HepG2 (cell line): ENCODE data around the gene ZFYVE28. TPM values are rescaled to one million over a fixed set of nuclear protein-coding genes. Genes with fewer than 3 reads are reported as not detected.
A peak's percentile ranks its signal among the peaks of the same experiment; 100 is the strongest.

Experiments
- ATAC-seq: fragments of 200-7000 bp; cut with Tn5 transposase; 3 replicates; pipeline ENCODE4 v1.9.1; 2020; ENCODE audit warnings: mild to moderate bottlenecking, moderate library complexity
- BruUV-seq: library from RNA; stranded (reverse); fragments of 400-500 nt; replicated peaks from 2 replicates; lab custom pipeline; 2021; lab: Mats Ljungman, UMichigan
- CTCF ChIA-PET: fragments of 300-600 bp; formaldehyde crosslinking; extraction: SDS; loops from one replicate; lab custom pipeline; 2021; ENCODE audit warnings: low total read pairs, inconsistent platforms, low intra/inter-chr PET ratio; lab: Yijun Ruan, JAX
- POLR2A ChIA-PET: fragments of 350-600 bp; sonication (Branson Sonifier 250); formaldehyde crosslinking; loops from one replicate; lab custom pipeline; 2020; ENCODE audit warnings: antibody characterized with exemption, inconsistent platforms; lab: Yijun Ruan, JAX
- DNase-seq: peaks from one replicate; pipeline ENCODE4 v3.0.0-alpha.2; 2015; ENCODE audit warnings: low spot score
- FAIRE-seq: peaks from 3 replicates; lab custom pipeline; 2011; peaks lifted over from hg19 to GRCh38; lab: Jason Lieb, UNC
- H2AFZ ChIP-seq: one replicate; pipeline ENCODE4 v1.6.1; 2011; ENCODE audit warnings: low read length, inconsistent platforms
- H3K27ac ChIP-seq: fragments of 300-600 bp; 3 replicates; pipeline ENCODE4 v1.8.0; 2011; ENCODE audit warnings: mixed run types, mild to moderate bottlenecking, mixed read lengths, low read length, inconsistent platforms; ENCODE audit not compliant: insufficient read depth; ENCODE audit errors: extremely low read length
- H3K27me3 ChIP-seq, 2 experiments: fragments of 200-600 bp in 1 of 2; 2 replicates in 1 of 2; 3 replicates in 1 of 2; pipeline versions ENCODE4 v1.6.0 to v1.8.0; 2011; ENCODE audit warnings: low read length in 2 of 2, mild to moderate bottlenecking in 2 of 2, moderate library complexity in 2 of 2, inconsistent platforms in 1 of 2; ENCODE audit not compliant: insufficient read depth in 2 of 2, control insufficient read depth in 1 of 2
- H3K36me3 ChIP-seq, 2 experiments: fragments of 200-600 bp in 1 of 2; replicated peaks in 1 of 2; 2 replicates in 1 of 2; 3 replicates in 1 of 2; pipeline versions ENCODE4 v1.5.1 to v1.8.0; 2011; ENCODE audit warnings: low read length in 2 of 2, inconsistent platforms in 1 of 2; ENCODE audit not compliant: insufficient read depth in 2 of 2, control insufficient read depth in 1 of 2
- H3K4me1 ChIP-seq: 2 replicates; pipeline ENCODE4 v1.5.1; 2012; ENCODE audit warnings: low read length, inconsistent platforms; ENCODE audit not compliant: insufficient read depth
- H3K4me2 ChIP-seq: 2 replicates; pipeline ENCODE4 v1.6.0; 2011; ENCODE audit warnings: low read depth, low read length, inconsistent platforms
- H3K4me3 ChIP-seq, 3 experiments: fragments of 200-600 bp in 1 of 3; sonication (generic), shearing (Covaris generic) in 1 of 3; replicated peaks in 1 of 3; 2 replicates each; pipeline ENCODE4 v1.5.1; 2011 to 2016; ENCODE audit warnings: low read length in 3 of 3, inconsistent platforms in 2 of 3, low read depth in 2 of 3, mild to moderate bottlenecking in 2 of 3, control low read depth in 1 of 3, mixed read lengths in 1 of 3; ENCODE audit not compliant: insufficient read depth in 1 of 3
- H3K79me2 ChIP-seq: one replicate; pipeline ENCODE4 v1.6.1; 2011; ENCODE audit warnings: low read length, inconsistent platforms; ENCODE audit not compliant: insufficient read depth
- H3K9ac ChIP-seq: 2 replicates; pipeline ENCODE4 v1.6.0; 2011; ENCODE audit warnings: mild to moderate bottlenecking, low read depth, low read length, inconsistent platforms; ENCODE audit not compliant: insufficient read depth
- H3K9me3 ChIP-seq: 2 replicates; pipeline ENCODE4 v1.5.1; 2012; ENCODE audit warnings: mild to moderate bottlenecking, low read length
- H4K20me1 ChIP-seq: 2 replicates; pipeline ENCODE4 v1.6.0; 2011; ENCODE audit warnings: inconsistent platforms, mild to moderate bottlenecking, low read length, moderate library complexity; ENCODE audit not compliant: insufficient read depth
- DR1 ChIP-seq: sonication (generic); formaldehyde crosslinking; IDR thresholded peaks from 2 replicates; pipeline ENCODE4 v1.8.0; 2021; ENCODE audit warnings: mild to moderate bottlenecking, missing genetic modification reagents, inconsistent platforms
- HOXA7 ChIP-seq: sonication (generic); formaldehyde crosslinking; IDR thresholded peaks from 2 replicates; pipeline ENCODE4 v1.8.1; 2022; ENCODE audit warnings: mild to moderate bottlenecking, missing genetic modification reagents, moderate library complexity
- PCBP1 ChIP-seq: fragments of 200-400 bp; formaldehyde crosslinking; IDR thresholded peaks from 2 replicates; pipeline ENCODE4 v1.6.1; 2017; ENCODE audit warnings: mild to moderate bottlenecking, low read depth, low read length, borderline replicate concordance
- REL ChIP-seq: sonication (generic); formaldehyde crosslinking; conservative IDR thresholded peaks from 2 replicates; pipeline ENCODE4 v1.8.0; 2022; ENCODE audit warnings: mild to moderate bottlenecking, missing genetic modification reagents, moderate library complexity
- ZC3H4 ChIP-seq: sonication (generic); formaldehyde crosslinking; IDR thresholded peaks from 2 replicates; pipeline ENCODE4 v1.4.0; 2020; ENCODE audit warnings: missing genetic modification reagents, borderline replicate concordance
- ZNF230 ChIP-seq: sonication (generic); formaldehyde crosslinking; IDR thresholded peaks from 2 replicates; pipeline ENCODE4 v1.4.0; 2020; ENCODE audit warnings: mild to moderate bottlenecking, missing genetic modification reagents
- ZNF510 ChIP-seq: sonication (generic); formaldehyde crosslinking; IDR thresholded peaks from 2 replicates; pipeline ENCODE4 v1.4.0; 2020; ENCODE audit warnings: low read depth, mild to moderate bottlenecking, missing genetic modification reagents
- WGBS: methylation state at CpG from one replicate; pipeline ENCODE4 v1.1.6; 2017; ENCODE audit warnings: low lambda C conversion rate; 5-methylcytosine and 5-hydroxymethylcytosine counted together
- in situ Hi-C: cut with HindIII; loops from 2 replicates; pipeline ENCODE4 v1.10.0; 2017; ENCODE audit warnings: low pct_unique_long_range_greater_than_20kb; ENCODE audit not compliant: extremely low pct_ligation_motif_present
- intact Hi-C: fragments of 100-400 bp; cut with micrococcal nuclease; formaldehyde crosslinking; loops from one replicate; pipeline ENCODE4 v1.10.0; 2022; ENCODE audit not compliant: unreplicated experiment
- polyA plus RNA-seq, 8 experiments: library from polyadenylated mRNA; depleted of rRNA in 3 of 8; stranded (reverse) in 7 of 8; unstranded in 1 of 8; fragments of >200 nt; fragmentation: Illumina TruSeq in 4 of 8; extraction: Trizol in 4 of 8; gene quantifications; 2 replicates each; pipeline versions ENCODE4 v1.2.1 to v1.2.3, GENCODE V29; 2011 to 2016; ENCODE audit warnings: low read depth in 4 of 8, missing spikeins in 1 of 8, mixed read lengths in 1 of 8; ENCODE audit not compliant: insufficient read depth in 1 of 8
- total RNA-seq, 5 experiments: library from RNA; depleted of rRNA; stranded (reverse); fragments of >200 nt; fragmentation: Illumina TruSeq; extraction: Trizol; gene quantifications; 2 replicates each; pipeline ENCODE4 v1.2.3, GENCODE V29; 2016; ENCODE audit warnings: low read depth in 1 of 5
- TF ChIP-seq, protein P1 (sequence below): sonication (generic); formaldehyde crosslinking; IDR thresholded peaks from 2 replicates; pipeline ENCODE4 v1.4.0; 2020; ENCODE audit warnings: low read depth, mild to moderate bottlenecking, missing genetic modification reagents

The ZFYVE28 gene
- total and polyA plus RNA-seq, 2 of the 13 experiments (the other 11 are each of a cell fraction or from before 2014, with no cell fraction given) = 0.12 to 0.22 TPM

DNA sequence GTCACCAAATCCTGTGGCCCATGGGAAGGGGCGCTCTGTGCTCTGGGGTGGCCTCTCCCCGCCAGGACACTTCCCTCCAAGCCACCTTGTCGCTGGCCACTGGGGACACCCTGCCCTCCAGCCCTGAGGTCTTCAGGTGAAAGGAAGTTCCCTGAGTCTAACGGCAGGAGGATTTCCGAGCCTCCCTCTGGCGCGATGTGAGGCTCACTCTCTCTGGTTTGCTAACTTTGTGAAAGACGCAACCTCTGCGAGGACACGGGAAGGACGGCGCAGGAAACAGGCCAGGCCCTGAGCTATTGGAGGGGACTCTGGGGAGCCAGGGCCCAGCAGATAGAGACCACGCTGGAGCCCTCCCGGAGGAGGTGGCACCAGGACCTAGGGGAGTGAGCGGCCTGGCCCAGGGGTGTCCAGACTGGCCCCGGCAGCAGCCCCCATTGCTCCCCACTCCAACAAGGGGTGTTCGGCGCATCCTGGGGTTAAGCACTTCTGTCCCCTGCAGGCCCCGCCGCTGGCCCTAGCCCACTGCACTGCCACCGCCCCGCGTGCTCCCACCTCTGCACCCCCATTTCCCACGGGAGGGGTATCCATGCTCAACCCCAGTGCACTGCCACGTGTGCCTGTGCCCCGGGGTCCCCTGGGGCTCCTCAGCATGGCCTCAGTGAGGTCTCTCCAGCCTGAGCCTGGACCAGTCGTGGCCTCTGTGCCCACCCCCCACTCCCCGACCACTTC lies 84.4 kb downstream of the ZFYVE28 start:
- H3K79me2 ChIP-seq = no peaks in the 10 kb centered on the region
- DNase-seq = no peak
- TF ChIP-seq PCBP1 (0 out of 2 replicates have a peak, but pooled peaks have one; percentile 11), ZNF230 (CRISPR knock-in tag) (no peak)
- TF ChIP-seq, all 625 proteins: peak for 1
- H3K27ac ChIP-seq = no peak overlapping the region
- ChIA-PET POLR2A (no interaction called here), CTCF (no interaction called here)
- in situ Hi-C loops (no loop called here), intact Hi-C loops (no loop called here)
- H3K9ac ChIP-seq = no peak overlapping the region
- H3K4me1 ChIP-seq = no peaks in the 10 kb centered on the region
- no peak overlapping the region for H2AFZ ChIP-seq
- 62% methylated on average over 17 of the region's 28 CpGs for WGBS
- no peaks in the 10 kb centered on the region for H4K20me1 ChIP-seq
- H3K4me3 ChIP-seq = no peak overlapping the region
- no TSS peak for BruUV-seq
- H3K27me3 ChIP-seq = peaks cover 5 to 12% of the 10 kb centered on the region in 2 experiments
- no peaks in the 10 kb centered on the region for H3K36me3 ChIP-seq
- FAIRE-seq (no peak), ATAC-seq (peak; percentile 38)
- H3K9me3 ChIP-seq = no peaks in the 10 kb centered on the region
- H3K4me2 ChIP-seq = no peak overlapping the region

DNA sequence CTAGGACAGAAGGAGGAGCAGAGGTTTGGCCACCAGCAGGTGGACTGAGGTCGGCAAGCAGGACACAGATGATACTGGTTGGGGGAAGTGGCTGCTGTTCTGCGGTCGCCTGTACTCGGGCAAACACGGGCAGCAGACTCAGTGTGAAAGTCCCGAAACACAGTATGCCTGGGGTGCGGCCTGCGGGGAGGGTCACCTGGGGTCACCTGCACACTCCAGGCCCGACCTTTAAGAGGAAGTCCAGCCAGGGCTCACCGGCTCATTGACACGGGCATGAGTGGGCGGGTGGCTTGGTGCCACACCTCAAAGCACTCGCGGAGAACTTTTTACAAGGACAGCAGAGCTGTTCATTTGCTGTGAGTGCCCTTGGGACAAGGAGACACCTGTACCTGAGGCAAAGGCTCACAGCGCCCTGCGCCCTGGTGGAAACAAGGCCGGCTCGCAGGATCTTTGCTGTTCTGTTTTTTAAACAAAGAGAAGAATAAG lies 85.0 kb downstream of the ZFYVE28 start:
- TF ChIP-seq DR1 (CRISPR knock-in tag) (no peak), REL (CRISPR knock-in tag) (no peak), ZNF510 (CRISPR knock-in tag) (no peak), ZC3H4 (CRISPR knock-in tag) (no peak), HOXA7 (CRISPR knock-in tag) (no peak)
- TF ChIP-seq, protein P1, sequence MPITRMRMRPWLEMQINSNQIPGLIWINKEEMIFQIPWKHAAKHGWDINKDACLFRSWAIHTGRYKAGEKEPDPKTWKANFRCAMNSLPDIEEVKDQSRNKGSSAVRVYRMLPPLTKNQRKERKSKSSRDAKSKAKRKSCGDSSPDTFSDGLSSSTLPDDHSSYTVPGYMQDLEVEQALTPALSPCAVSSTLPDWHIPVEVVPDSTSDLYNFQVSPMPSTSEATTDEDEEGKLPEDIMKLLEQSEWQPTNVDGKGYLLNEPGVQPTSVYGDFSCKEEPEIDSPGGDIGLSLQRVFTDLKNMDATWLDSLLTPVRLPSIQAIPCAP (CRISPR knock-in tag) = no peak
- Histone ChIP-seq H3K4me1 (no peaks in the 10 kb centered on the region), H3K4me3 (no peak overlapping the region; a peak in 1 of 6 replicates), H3K27me3 (peaks cover 5 to 12% of the 10 kb centered on the region in 2 experiments), H3K4me2 (peak overlapping the region; percentile 27; the same call in 1 of the 2 replicates), H4K20me1 (no peaks in the 10 kb centered on the region), H2AFZ (no peak overlapping the region), H3K9me3 (no peaks in the 10 kb centered on the region), H3K9ac (no peak overlapping the region), H3K27ac (no peak overlapping the region), H3K36me3 (no peaks in the 10 kb centered on the region), H3K79me2 (no peaks in the 10 kb centered on the region)
- intact Hi-C loops = no loop called here
- WGBS = 38% methylated on average over 9 of the region's 18 CpGs
- DNase-seq (no peak), ATAC-seq (peak; percentile 67), FAIRE-seq (no peak)
- ChIA-PET CTCF (no interaction called here), POLR2A (no interaction called here)
- in situ Hi-C loops = no loop called here
- no TSS peak for BruUV-seq
